DMS79 (cell line): ENCODE measurements around the gene ENPP5.

ENCODE experiments used
- DNase-seq: peaks from one replicate; lab custom pipeline; 2025; lab: John Stamatoyannopoulos, UW

ENPP5 gene, protein sequence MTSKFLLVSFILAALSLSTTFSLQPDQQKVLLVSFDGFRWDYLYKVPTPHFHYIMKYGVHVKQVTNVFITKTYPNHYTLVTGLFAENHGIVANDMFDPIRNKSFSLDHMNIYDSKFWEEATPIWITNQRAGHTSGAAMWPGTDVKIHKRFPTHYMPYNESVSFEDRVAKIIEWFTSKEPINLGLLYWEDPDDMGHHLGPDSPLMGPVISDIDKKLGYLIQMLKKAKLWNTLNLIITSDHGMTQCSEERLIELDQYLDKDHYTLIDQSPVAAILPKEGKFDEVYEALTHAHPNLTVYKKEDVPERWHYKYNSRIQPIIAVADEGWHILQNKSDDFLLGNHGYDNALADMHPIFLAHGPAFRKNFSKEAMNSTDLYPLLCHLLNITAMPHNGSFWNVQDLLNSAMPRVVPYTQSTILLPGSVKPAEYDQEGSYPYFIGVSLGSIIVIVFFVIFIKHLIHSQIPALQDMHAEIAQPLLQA

DNA sequence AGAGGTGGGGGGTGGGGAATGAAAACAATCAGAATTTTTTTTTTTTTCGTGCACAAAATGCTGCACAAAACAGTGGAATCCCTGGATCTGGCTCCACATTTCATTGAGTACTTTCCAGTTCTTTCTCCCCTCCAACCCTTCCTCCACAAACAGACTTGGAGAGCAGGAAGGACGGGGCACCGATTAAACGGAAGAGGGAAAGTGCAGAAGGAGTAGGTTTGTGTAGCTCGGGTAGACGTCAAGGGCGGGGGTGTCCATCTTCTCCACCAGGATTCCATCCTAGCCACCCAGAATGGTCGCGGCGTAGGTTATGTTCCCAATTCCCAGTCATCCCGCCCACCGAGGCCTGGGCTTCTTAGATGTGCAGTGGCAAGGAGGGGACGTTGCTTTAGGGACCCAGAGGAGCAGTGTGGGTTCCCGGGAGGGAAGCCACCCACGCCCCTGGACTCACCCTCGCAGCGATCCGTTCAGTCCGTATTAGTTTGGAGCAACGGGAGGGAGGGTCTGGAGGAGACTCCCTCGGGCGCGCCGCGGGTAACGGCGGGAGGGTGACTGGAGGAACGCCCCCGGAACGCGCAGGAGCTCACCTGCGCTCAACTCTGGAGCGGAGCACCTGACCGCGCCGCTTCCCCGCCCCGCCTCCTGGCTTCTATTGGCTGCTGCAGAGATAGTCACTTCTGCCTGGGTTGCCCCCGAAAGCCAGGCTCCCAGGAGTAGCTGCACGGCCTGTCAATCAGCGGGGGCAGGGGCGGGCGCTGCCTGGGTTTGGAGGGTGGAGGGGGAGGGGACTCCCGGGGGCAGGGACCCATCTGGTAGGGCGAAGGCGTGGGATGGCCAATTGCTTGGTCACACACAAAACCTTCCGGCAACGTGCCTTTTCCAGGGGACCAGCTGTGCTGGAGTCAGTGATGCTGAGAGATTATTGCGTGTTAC lies at the start of gene ENPP5:
Gene ENPP5, minus strand, starts transcription at position 624 of the 933 bp plus-strand sequence. CDS start 2,718 bp downstream, outside the sequence.
- peak; percentile 96 for DNase-seq

DNA sequence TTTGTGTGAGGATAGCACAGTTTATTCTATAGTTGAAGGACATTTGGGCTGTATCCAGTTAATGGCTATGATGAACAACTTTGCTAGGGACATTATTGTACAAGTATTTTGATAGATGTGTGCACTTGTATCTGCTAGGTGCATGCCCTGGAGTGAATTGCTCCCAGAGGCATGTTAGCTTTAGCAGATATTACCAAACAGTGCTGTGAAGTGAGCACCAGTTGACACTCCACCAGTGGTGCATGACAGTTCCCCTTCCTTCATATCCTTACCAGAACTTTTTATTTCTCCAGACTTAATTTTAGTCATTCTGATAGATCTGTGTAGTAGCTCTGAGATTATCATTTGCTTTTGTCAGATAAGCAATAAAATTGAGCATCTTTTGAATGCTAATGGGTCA lies 48.9 kb upstream of the ENPP5 start:
- DNase-seq = no peak

DNA sequence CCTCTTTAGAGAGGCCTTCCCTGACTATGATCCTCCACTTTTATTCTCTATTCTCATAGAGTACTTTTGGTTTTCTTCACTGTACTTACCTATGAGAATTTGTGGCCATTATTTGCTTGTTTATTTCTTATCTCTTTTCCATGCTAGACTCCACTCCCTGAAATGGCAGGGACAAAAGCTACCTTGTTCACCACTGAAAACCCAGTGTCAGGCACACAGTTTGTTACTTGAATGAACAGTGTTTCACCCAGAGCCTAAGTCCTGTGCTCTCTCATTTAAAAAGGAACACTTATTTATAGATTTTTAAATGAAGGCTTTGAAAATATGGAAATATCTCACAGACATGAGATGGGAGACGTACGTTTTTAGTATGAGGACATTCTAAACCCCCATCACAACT lies 47.7 kb upstream of the ENPP5 start:
- no peak for DNase-seq

DNA sequence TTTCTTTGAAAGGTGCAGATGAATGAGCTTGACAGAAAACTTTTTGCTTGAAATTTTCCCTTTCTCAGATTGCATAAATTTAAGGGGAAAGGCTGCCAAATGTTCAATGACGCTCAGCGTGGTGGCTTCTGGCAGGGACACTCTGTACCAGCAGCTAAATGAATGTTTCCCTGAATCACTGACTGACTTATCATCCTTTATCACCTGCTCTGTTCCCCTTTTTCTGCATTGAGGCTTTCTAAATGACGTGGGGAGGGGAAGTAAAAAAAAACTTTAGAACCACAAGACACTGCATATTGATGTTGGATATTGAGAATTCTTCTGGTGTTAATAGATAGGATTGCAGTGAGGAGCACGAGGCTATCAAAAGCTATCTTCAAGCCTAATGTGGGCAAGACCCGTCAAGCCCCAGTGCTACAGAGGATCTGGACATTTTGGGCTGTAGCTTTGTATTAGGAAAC lies 46.9 kb upstream of the ENPP5 start:
- DNase-seq = no peak

DNA sequence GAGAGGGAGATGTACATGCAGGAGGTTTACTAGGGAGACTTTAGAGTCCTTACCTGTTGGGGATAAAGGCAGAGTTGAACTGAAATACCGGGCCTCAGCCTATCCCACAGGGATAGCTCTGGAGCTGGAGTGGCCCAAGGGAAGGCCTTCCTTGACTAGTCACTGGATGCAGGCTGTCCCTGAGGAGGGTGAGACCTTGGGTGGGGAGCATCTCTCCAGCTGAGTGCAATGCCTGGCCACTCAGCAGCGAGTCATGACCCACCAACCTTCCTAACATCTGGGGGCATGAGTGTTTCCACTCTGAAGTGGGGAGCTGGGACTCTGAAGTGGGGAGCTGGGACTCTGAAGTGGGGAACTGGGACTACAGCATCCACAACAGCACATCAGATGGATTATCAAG lies 46.1 kb upstream of the ENPP5 start:
- DNase-seq = no peak

DNA sequence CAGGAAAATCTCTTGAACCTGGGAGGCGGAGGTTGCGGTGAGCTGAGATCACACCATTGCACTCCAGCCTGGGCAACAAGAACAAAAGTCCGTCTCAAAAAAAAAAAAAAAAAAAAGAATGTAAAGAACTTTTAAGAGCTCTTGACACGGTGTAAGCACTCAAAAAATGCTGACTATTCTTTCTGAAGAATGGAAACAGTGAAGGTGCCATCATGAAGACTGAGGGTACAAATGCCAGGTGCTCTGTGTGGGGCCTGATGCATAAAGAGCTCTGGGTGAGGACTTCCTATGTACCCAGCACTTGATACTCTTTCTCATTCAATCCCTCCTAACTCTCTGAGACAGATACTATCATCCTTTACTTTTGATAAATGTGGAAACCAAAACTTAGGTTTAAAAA lies 45.0 kb upstream of the ENPP5 start:
- no peak for DNase-seq

DNA sequence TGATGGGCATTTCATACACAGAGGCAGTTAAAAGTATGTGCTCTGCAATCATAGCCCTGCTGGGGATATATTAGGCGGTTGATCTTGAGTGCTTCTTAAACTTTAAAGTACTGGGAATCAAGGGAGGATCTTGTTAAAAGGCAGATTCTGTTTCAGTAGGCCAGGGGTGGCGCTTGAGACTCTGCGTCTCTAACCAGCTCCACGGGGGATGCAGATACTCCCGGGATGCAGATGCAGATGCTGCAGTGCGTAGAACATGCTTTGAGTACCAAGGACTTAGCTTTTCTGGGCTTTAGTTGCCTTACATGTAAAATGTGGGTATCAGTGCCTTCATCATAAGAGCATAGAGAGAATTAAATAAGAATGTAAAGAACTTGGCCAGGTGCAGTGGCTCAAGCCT lies 44.4 kb upstream of the ENPP5 start:
- DNase-seq = no peak

DNA sequence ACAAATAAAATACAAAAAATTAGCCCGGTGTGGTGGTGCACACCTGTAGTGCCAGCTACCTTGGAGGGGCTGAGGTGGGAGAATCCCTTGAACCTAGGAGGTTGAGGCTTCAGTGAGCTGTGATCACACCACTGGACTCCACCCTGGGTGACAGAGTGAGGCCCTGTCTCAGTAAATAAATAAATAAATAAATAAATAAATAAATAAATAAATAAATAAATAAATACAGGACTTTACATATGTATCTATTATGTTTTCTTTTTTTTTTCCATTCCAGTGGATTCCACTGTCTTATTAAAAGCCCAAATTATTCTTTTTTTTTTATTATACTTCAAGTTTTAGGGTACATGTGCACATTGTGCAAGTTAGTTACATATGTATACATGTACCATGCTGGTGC lies 41.1 kb upstream of the ENPP5 start:
- DNase-seq = no peak

DNA sequence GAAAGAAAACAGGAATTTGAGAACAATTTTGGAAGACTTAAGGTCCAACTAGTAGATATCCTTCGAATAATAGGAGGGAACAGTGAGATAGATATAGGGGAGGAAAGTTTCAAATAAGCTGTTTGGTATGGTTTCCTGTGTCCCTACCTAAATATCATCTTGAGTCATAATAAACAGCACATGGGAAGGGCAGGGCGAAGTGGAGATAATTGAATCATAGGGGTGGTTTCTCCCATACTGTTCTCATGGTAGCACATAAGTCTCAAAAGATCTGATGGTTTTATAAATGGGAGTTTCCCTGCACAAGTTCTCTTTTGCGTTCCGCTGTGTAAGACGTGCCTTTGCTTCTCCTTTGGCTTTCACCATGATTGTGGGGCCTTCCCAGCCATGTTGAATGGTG lies 39.5 kb upstream of the ENPP5 start:
- no peak for DNase-seq

DNA sequence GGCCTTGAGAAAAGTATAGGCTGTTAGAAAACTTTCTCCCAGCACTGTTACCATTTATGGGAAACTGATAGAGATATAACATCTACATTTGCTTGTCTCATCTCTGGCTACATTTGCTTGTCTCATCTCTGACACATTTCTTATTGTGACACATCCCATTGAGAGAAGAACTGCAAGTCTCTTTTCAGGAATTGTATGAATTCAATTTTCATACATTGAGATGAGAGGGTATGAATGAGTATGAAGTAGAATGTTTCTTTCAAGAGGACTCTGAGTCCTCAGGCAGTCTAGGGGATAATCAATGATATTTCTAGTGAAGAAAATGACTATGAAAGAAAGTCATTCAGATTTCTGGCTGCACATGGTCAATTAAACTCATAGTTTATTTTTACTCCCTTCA lies 37.5 kb upstream of the ENPP5 start:
- no peak for DNase-seq

DNA sequence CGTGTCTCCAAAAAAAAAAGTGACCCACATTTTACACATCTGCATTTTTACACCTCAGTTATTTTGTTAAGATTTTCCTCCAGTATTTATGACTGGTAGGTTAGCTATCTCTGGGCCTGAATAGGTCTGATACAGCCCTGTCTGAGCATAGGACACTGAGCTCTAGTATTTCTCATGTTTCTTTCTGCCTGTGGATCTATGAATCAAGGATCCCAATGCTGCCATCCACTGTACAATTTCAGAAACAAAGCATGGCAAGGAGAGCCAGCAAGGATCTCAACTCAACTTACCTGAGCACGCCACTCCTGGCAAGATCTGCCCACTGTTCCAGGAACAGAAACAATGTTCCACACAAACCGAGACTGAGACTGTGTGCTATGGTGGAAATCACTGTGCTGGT lies 36.4 kb upstream of the ENPP5 start:
- no peak for DNase-seq

DNA sequence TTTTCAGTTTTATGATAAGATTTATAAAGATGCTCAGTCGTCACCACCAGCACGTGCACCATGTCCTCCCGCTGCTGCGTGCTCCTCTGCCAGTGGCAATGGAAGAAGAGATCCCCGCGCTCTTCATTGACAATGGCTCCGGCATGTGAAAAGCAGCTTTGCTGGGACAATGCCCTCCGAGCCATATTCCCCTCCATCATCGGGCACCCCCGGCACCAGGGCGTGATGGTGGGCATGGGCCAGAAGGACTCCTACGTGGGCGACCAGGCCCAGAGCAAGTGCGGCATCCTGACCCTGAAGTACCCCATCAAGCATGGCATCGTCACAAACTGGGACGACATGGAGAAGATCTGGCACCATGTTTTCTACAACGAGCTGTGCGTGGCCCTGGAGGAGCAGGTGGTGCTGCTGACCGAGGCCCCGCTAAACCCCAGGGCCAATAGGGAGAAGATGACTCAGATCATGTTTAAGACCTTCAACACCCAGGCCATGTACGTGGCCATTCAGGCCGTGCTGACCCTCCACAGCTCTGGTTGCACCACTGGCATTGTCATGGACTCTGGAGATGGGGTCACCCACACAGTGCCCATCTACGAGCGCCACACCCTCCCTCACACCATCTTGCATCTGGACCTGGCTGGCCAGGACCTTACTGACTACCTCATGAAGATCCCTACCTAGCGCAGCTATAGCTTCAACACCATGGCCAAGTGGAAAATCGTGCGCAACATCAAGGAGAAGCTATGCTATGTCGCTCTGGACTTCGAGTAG lies 34.3 kb upstream of the ENPP5 start:
- no peak for DNase-seq

DNA sequence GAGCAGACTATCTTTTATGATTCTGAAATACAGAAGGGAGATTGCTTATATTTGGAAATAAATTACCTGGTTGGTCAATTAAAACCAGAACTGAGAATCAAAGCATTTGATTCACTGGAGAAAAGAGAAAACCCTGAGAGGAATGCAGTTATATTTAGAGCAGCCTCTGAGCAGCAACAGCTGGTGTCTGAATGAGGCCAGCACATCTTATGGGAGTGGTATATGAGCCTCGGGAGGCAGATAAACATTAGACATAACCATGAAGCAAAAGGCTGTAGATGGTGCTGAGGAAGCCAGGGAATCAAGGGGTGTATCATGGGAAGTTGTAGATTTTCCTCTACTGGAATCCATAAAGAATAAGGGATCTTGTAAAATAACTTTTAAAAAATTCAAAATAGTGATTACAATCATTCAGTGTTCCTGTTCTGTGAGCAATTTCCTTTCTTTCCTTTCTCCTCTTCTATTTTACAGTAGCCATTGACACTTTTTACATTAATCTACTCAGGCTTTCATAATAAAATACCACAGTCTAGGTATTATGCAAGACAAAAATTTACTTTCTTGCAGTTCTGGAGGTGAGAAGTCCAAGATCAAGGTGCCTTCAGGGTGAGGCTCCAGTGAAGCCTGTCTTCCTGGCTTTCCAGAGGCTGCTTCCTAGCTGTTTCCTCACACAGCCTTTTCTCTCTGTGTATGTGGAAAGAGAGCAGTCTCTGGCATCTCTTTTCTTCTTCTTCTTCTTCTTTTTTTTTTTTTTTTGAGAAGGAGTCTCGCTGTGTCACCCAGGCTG lies 32.8 kb upstream of the ENPP5 start:
- DNase-seq = no peak

DNA sequence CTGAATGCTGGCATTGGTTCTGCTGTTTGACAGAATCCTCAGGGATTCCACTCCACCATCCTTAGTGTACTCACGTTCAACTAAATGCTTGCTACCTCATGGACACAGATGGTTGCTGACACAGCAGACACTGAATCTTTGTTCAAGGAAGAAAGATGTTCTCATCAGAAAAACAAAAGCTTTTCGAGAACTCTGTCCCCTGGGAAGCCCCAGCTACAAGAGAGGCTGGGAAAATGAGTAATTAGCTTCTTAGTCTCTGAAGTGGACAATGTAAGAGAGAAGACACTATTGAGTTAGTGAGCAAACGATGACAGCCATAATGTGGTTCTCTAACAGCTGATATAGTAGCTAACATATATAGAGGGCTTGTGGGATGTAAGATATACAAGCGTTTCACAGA lies 30.9 kb upstream of the ENPP5 start:
- no peak for DNase-seq

DNA sequence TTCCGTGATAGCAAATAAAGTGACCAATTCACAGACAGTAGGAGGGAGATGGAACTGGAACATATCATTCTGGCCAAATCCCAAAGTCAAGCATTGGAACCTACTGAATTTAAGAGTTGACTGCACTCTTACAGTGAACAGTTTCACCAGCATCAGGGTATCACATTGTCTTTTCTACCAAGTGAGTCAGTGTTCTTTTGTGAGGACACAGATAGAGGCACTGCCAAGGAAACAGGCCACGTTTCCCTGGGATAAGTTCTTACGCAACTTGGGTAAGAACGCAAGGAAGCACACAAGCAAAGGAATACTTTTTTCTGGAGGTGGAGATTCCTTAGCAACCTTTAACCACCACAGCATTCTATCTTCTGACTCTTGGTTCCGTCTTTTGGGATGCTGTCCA lies 28.6 kb upstream of the ENPP5 start:
- DNase-seq = no peak

DNA sequence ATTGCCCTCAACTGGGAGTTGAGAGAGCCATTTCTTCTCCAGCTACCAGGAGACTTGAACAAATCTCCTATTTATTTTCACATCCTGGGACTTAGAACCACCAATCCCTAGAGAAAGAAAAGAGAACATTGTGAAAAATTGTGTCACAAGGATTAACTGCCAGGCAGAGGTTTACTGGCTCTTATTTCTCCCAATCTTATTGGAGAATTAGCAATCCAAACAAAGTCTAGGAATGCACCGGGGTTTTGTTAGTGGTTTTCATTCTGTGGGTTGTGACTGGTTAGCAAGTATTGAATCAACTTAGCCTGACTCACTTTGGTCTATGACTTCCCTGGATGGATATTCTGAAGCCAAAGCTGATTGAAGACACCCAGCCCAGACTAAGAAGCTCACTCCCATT lies 21.2 kb upstream of the ENPP5 start:
- DNase-seq = no peak

DNA sequence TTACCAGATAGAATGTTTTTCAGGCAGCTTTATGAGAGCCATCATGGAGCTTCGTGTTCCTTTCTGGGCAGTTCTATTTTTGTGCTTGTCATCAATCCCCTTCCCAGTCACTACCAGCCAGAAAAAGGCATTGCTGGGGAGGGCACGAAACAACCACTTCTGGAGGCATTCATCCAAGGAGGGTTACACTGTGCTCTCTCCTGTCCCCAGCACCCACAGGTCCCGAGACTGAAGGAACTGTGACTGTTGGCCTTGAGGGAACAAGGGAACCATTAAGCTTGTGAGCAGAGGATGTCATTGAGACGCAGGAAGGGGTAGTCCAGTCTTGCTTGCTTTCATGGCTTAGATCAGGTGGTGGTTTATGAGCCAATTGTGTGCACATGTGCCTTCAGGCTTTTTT lies 20.1 kb upstream of the ENPP5 start:
- DNase-seq = no peak

DNA sequence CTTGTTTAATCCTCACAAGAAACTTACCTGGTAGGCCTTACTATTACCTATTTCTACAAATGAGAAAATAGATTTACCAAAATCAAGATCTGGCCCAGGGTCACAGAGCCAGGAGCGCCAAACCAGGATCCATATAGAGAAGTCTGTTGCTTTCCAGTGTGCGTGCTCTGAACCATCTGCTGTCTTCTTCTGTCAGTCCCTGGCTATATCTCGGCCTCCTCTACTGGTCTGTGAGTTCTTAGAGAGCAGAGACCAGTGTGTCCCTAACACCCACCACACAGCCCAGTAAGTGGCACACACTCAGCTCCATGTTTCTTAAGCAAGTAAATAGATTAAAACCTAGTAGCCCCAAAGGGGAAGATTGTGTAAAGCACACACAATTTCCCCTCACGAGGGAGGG lies 18.9 kb upstream of the ENPP5 start:
- DNase-seq = no peak

DNA sequence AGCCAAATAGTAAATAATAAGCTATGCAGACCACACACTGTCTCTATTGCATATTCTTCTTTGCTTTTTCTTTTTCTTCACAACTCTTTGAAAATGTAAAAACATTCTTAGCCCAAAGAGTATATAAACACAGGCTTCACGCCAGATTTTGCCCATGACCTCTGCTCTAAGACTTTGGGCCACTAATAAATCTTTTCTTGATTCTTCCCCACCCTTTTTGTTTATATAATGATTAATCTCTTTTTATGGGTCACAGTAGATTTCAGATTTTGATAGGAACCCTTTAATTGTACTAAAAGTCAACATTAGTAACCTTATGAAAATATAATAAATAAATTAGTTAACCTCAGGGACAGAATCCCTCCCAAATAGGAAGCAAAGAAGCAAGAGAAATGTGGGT lies 15.8 kb upstream of the ENPP5 start:
- no peak for DNase-seq

DNA sequence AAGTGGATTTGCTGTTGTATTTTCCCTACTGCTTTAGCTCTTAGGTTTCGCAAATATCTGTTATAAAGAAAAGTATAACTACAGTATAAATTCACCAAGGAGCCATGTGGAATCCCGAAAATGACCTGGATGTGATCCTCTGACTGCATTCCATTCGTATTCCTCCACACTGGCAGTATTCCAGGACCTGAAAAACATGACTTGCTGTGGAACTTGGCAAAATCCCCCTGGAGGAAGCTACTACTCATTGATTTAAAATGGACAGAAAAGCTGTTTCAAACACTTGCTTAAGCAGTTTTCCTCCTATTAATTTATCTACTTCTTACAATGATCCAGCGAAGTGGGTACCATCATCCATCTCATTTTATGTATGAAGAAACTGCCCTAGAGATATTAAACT lies 13.3 kb upstream of the ENPP5 start:
- DNase-seq = no peak

DNA sequence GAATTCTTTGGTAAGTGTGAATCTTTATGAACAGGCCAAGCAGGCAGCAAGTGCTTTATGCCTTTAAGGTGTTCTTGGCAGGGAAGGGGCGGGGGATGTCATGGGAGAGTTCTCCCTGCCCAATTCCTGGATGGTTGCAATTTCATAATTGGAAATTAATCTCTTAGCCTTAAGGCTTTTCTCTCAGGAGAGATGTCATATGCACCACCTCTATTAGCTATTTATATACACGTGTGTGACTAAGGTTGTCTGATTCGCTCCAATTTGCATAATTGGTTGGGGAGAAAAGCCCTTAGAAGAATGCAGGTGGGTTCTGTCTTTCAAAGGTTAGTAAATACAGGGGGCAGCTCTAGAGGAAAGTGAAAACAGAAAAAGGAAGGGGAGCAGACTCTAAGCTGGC lies 5.2 kb upstream of the ENPP5 start:
- no peak for DNase-seq
